NCI-H82 treated with DMSO at 0.1 percent for 48 hours (cell line): ENCODE data around the gene CRYBG1.
A peak's percentile ranks its signal among the peaks of the same experiment; 100 is the strongest.

ENCODE experiments used
- DNase-seq: peaks from one replicate; lab custom pipeline; 2025; ENCODE audit not compliant: unreplicated experiment; lab: John Stamatoyannopoulos, UW

CRYBG1 gene

GRCh38 chr6:106360410-106360988 lies at the start of gene CRYBG1:
Gene CRYBG1 (plus strand): TSS chr6:106360717. CDS start chr6:106360909, 192 bp downstream.
- DNase-seq: no peak

- DNase-seq: no peak
Measured at GRCh38 chr6:106315765-106316374, 44.6 kb upstream of the CRYBG1 start.

GRCh38 chr6:106316375-106316766 lies 44.1 kb upstream of the CRYBG1 start:
- no peak for DNase-seq

- no peak for DNase-seq
Measured at GRCh38 chr6:106318061-106318460, 42.5 kb upstream of the CRYBG1 start.

- DNase-seq: no peak
Measured at GRCh38 chr6:106318851-106319250, 41.7 kb upstream of the CRYBG1 start.

- no peak for DNase-seq
Measured at GRCh38 chr6:106321940-106322339, 38.6 kb upstream of the CRYBG1 start.

GRCh38 chr6:106324726-106325335 lies 35.7 kb upstream of the CRYBG1 start:
- no peak for DNase-seq

GRCh38 chr6:106325336-106326178 lies 35.0 kb upstream of the CRYBG1 start, which contains the start of gene ATG5:
Gene ATG5 (minus strand): TSS chr6:106325760. CDS start chr6:106316208, 9,552 bp downstream.
- peak; percentile 92 for DNase-seq

- DNase-seq: no peak
Measured at GRCh38 chr6:106334646-106335448, 25.7 kb upstream of the CRYBG1 start.

- DNase-seq: peak; percentile 46
Measured at GRCh38 chr6:106339334-106340029, 21.0 kb upstream of the CRYBG1 start.

GRCh38 chr6:106347219-106347618 lies 13.3 kb upstream of the CRYBG1 start:
- no peak for DNase-seq

GRCh38 chr6:106356378-106356777 lies 4.1 kb upstream of the CRYBG1 start:
- DNase-seq: no peak

- DNase-seq: no peak
Measured at GRCh38 chr6:106359959-106360409, 533 bp upstream of the CRYBG1 start.

GRCh38 chr6:106360989-106361430 lies 493 bp downstream of the CRYBG1 start:
- no peak for DNase-seq

GRCh38 chr6:106363401-106364138 lies 3.1 kb downstream of the CRYBG1 start:
- DNase-seq: no peak

GRCh38 chr6:106369739-106370138 lies 9.2 kb downstream of the CRYBG1 start:
- no peak for DNase-seq

- no peak for DNase-seq
Measured at GRCh38 chr6:106370639-106371038, 10.1 kb downstream of the CRYBG1 start.

GRCh38 chr6:106372838-106373501 lies 12.5 kb downstream of the CRYBG1 start:
- no peak for DNase-seq
